HK-2 (cell line): ENCODE results near the gene SPRY2.
A peak's percentile ranks its signal among the peaks of the same experiment; 100 is the strongest.
"Not testable (repeated sequence)": the region's sequence is repeated elsewhere in the genome, so short reads cannot be mapped to it uniquely, and the experiment has no call there.

Source experiments
- DNase-seq: peaks from one replicate; pipeline ENCODE4 v3.0.0-alpha.2; 2018; ENCODE audit not compliant: unreplicated experiment

The SPRY2 gene

DNA sequence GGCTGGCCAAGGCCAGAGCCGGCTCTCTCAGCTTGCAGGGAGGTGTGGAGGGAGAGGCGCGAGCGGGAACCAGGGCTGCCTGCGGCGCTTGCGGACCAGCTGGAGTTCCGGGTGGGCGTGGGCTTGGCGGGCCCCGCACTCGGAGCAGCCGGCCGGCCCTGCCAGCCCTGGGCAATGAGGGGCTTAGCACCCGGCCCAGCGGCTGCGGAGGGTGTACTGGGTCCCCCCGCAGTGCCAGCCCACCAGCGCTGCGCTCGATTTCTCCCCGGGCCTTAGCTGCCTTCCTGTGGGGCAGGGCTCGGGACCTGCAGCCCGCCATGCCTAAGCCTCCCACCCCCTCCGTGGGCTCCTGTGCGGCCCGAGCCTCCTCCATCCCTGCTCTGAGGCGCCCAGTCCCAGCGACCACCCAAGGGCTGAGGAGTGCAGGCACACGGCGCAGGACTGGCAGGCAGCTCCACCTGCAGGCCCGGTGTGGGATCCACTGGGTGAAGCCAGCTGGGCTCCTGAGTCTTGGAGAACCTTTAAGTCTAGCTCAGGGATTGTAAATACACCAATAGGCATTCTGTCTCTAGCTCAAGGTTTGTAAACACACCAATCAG lies 14.7 kb upstream of the SPRY2 start:
- not testable (repeated sequence) for DNase-seq

DNA sequence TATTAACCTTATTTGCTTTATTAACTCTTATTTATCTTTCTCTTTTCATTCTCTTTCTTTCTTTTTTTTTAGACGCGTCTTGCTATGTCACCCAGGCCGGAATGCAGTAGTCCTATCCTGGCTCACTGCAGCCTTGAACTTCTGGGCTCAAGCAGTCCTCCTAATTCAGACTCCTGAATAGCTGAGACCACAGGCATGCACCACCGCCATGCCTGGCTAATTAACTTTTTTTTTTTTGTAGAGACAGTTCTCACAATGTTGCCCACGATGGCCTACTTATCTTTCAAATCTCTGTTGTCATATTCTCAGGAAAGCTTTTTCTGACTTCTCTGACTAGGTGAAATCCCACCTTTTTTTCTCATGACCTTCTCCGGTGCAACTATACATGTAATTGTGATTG lies 7.8 kb upstream of the SPRY2 start:
- no peak for DNase-seq

DNA sequence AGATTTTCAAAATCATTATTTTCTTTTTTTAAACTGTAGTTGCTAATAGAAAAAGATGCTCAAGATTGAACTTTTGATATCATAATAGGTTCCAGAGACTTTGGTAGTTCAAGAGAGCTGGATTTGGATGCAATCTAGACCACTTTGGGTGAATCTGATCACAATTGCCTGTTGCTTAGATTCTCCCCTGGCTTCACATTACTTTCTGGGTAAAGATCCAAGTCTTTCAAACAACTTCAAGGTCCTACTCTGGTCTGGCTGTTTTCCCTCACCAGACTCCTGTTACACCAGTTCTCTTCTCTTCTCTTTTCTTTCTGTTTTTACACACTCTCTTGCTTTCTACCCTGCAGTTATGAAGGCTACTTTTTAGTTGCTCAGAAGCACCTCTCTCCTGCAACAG lies 7.4 kb upstream of the SPRY2 start:
- no peak for DNase-seq

DNA sequence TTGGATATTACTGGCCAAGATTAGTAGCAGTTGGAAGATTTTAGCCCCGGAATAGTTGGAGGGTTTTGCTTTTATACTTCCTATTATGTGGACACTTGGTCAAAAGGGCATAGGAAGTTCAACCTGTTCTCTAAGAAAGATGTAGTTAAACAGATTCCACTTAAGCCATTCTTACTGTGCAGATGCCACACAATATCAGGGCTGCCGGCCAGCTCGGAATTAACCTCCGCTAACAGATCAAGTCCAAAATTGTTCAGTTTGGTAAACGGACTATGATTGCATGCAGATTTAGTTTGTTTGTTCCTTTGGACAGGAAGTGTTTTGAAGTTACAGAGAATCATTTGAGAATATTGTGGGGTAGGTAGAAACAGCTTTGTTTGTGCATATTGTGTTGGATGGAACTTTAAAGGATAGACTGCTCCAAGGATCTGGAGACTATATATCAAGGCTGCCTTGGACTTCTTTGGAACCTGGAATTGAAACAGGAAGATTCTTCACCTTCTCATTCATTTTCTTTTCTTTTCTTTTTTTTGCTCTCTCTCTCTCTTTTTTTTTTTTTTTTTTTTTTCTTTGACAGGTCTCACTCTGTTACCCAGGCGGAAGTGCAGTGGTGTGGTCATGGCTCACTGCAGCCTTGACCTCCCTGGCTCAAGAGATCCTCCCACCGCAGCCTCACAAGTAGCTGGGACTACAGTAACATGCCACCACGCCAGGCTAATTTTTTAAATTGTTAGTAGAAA lies 5.0 kb upstream of the SPRY2 start:
- DNase-seq = no peak

DNA sequence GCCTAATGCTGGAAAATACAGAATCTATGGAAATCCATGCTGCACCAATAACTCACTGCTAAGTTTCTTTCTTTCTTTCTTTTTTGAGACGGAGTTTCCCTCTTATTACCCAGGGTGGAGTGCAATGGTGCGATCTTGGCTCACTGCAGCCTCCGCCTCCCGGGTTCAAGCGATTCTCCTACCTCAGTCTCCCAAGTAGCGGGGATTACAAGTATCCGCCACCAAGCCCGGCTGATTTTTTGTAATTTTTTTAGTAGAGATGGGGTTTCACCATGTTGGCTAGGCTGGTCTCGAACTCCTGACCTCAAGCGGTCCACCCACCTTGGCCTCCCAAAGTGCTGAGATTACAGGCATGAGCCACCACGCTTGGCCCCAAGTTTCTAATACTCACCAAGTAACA lies 3.1 kb upstream of the SPRY2 start:
- not testable (repeated sequence) for DNase-seq

GRCh38 chr13:80342471-80343371 lies 1.8 kb upstream of the SPRY2 start:
- peak; percentile 82 for DNase-seq

DNA sequence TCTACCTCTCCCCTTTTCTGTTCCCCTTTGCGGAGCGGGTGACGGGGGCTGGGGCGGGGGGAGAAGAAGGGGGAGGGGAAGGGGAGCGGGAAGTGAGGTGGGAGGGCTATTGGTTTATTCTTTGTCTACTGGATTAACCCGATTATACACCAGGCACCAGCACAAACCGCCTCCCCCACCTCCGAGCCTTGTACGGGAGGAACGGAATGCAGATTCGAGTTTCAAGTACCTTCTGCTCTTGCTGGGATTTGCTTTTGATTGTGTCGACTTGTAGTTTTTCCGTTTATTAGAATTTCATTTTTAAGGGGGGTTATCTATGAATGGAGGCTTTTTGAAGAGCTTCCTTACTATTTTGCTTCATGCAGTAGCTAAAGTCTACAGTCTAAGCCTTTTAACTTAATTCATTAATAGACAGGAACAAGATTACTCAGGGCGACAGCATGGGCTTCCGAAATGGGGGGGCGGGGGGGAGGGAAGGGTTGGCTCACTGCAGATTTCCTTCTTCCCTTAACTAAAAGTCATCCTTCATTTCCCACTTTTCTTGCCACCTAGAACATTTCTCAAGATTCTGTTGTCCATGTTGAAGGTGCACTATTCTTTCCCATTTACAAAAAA lies 937 bp upstream of the SPRY2 start:
- peak; percentile 34 for DNase-seq

GRCh38 chr13:80340651-80341100 lies 250 bp downstream of the SPRY2 start:
- no peak for DNase-seq

DNA sequence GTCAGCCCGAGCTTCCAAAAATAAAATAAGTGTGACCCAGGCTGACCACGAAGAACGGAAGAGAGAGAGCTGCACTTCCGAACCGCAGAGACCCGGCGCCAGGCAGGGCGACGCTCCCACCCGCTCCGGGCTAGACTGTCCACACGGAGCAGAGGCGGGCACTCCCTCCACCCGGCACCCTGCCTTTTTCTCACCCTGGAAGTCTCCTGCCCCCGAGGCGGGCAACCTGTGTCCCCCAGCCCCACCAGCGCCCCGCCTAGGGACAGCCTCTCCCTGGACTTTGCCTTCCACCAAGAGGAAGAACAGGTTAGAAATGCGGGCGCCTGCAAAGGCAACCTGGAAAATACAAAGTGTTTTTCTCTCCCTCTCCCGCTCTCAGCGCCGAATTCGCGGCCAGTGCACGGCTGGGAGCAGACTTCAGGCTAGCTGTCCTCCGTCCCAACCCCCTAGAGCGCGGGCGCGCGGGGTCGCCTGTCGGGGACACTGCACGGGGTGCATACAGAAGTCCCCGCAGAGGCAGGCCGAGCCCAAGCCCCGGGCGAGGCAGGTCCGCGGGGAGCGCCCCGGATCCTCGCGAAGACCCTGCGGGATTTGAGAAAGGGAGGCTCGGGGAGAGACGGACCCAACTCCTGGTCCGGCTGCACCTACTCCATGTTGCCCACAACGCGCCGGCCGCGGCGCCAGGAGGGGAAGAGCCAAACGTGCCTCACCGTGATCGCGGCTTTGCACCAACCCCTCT lies 845 bp downstream of the SPRY2 start:
- DNase-seq = peak; percentile 45

GRCh38 chr13:80339563-80339911 lies 1.4 kb downstream of the SPRY2 start:
- DNase-seq = no peak

- DNase-seq = peak; percentile 53
Observed at GRCh38 chr13:80338781-80339562, 2.0 kb downstream of the SPRY2 start.

GRCh38 chr13:80337288-80338081 lies 3.4 kb downstream of the SPRY2 start:
- no peak for DNase-seq

DNA sequence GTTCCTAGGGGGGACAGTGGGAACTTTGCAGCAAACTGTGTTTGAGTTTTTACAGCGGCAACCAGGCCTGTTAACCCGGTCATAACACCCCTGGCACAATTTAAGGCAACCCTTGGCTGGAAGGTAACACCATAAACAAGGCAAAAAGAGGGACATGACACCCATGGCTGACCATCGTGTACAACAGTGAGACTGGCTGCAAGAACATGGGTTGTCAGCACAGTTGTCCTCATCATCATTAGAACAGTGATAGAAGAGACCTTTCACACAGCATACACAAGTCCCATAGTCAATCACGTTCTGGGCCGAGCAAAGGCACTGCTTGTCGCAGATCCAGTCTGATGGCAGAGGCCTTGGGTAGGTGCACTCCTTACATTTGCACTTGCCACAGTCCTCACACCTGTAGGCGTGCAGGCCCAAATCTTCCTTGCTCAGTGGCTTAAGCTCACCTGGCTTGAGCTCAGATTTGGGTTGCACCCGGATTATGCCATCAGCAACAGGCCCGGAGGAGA lies 4.1 kb downstream of the SPRY2 start:
- no peak for DNase-seq

- DNase-seq = no peak
Observed at GRCh38 chr13:80336370-80336769, 4.6 kb downstream of the SPRY2 start.

DNA sequence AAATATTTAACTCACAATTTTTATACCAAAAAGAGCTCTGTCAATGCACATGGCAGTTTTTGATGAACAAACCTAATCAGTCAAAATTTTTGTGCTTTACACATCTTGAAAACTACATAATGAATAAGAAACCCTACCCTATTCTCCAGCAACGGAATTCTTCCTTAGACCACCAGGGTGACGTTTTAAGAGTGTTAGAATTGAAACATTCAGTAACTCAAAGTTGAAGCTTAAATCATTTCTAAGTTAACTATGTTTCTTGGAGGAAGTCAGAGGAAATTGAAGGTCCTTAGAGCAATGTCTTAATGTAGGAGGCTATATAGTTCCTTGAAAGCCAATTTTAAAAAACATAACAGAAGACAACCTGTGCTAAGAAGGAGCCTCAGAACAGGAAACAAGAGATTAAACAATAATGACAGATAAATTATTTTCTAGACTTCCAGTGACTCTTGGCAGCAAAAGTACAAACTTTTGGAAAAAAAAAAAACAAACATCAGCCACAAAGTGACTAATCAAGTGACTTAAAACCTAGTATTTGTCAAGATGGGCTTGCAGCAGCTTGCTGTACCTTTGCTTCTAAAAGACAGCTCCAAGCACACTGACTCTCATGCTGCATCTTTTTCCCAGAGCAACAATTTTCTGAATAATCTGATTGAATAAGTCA lies 6.2 kb downstream of the SPRY2 start:
- no peak for DNase-seq

- DNase-seq = no peak
Observed at GRCh38 chr13:80331984-80332383, 8.9 kb downstream of the SPRY2 start.

GRCh38 chr13:80329250-80329649 lies 11.7 kb downstream of the SPRY2 start:
- no peak for DNase-seq

DNA sequence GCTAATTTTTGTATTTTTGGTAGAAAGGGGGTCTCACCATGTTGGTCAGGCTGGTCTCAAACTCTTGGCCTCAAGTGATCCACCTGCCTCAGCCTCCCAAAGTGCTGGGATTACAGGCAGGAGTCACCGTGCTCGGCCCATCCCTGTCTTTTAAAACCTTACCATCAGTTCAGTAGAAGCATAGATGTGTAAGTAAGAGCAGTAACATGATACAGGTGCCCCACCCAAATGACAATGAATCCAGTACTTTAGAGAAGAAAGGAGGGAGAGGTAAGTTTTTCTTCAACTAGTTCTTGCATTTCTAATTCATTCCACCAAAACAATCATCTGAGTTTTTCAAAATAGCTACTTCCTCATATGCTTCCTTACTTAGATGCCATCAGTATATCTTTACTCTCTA lies 21.9 kb downstream of the SPRY2 start:
- no peak for DNase-seq
